Ovary (tissue), 9 donors: ENCODE results near the gene AIG1. TPM values are rescaled to one million over a fixed set of nuclear protein-coding genes. Genes with fewer than 3 reads are reported as not detected.

Source experiments
- DNase-seq, 5 donors: peaks; one replicate each; pipeline ENCODE4 v3.0.0-alpha.2; 2019 to 2020
- H3K27ac ChIP-seq, 2 donors: fragments of 200-600 bp; one replicate each; pipeline versions ENCODE4 v1.5.1 to v1.8.0; 2019 to 2022
- H3K27me3 ChIP-seq: fragments of 200-600 bp; one replicate; pipeline ENCODE4 v1.8.0; 2022
- H3K36me3 ChIP-seq: fragments of 200-600 bp; sonication (generic); one replicate; pipeline ENCODE4 v1.5.1; 2019
- H3K4me1 ChIP-seq: one replicate; pipeline ENCODE4 v1.8.1; 2013; ENCODE audit warnings: mild to moderate bottlenecking, moderate library complexity; ENCODE audit not compliant: insufficient read depth
- H3K4me3 ChIP-seq: fragments of 200-600 bp; sonication (generic); one replicate; pipeline ENCODE4 v1.5.1; 2017
- H3K9me3 ChIP-seq, 2 donors: fragments of 200-600 bp in 1 of 2; sonication (generic) in 1 of 2; one replicate each; pipeline versions ENCODE4 v1.5.1 to v1.8.1; 2013 to 2019; ENCODE audit warnings: mild to moderate bottlenecking in 1 of 2, moderate library complexity in 1 of 2
- CTCF ChIP-seq, 3 donors: fragments of 450-650 bp in 2 of 3; fragments of 200-600 bp in 1 of 3; IDR thresholded peaks; one replicate each; pipeline versions ENCODE4 v1.5.1 to v1.8.0; 2016 to 2022; ENCODE audit warnings: antibody characterized with exemption in 3 of 3, mild to moderate bottlenecking in 1 of 3
- EP300 ChIP-seq: sonication (generic); formaldehyde crosslinking; IDR thresholded peaks from one replicate; pipeline ENCODE4 v1.6.1; 2017; ENCODE audit warnings: antibody characterized with exemption
- POLR2A ChIP-seq: fragments of 450-650 bp; IDR thresholded peaks from one replicate; pipeline ENCODE4 v1.6.1; 2017; ENCODE audit warnings: antibody characterized with exemption, mild to moderate bottlenecking, moderate library complexity
- WGBS, 3 donors: extraction: QIAGEN DNeasy Blood & Tissue Kit in 1 of 3; methylation state at CpG; one replicate each; pipeline versions ENCODE4 v1.1.5 to v1.1.7; 2013 to 2017; 5-methylcytosine and 5-hydroxymethylcytosine counted together
- intact Hi-C, 4 donors: fragments of 100-400 bp; cut with DNase I; formaldehyde crosslinking; loops; one replicate each; pipeline versions ENCODE4 v1.11.0 to v1.15.1; 2022 to 2023
- polyA plus RNA-seq, 2 donors: library from polyadenylated mRNA; stranded (reverse); fragments of 200-250 nt in 1 of 2; fragments of 350-450 nt in 1 of 2; fragmentation: Illumina TruSeq in 1 of 2; extraction: RNeasy Lipid Tissue Mini Kit (QIAGEN cat#74804) in 1 of 2; gene quantifications; one replicate each; pipeline ENCODE4 v1.2.3, GENCODE V29; 2013 to 2014
- total RNA-seq, 7 donors: library from RNA; depleted of rRNA in 2 of 7; stranded (reverse); fragments of >200 nt in 2 of 7; fragmentation: NEBNext Ultra II Directional in 3 of 7; extraction: Animal tissue kit (Norgen Biotek cat#: 25700) in 3 of 7; gene quantifications; one replicate each; pipeline versions ENCODE4 v1.1.0 to v1.2.4, GENCODE V29; 2016 to 2023
- donor health status: DM: no; HTN: no; CAD: no; lungs with moderate emphysema.
- donor health status: DM: no; HTN: no; CAD: no.
- donor health status: Bipolar disorder and iron deficiency.
- donor health status: DM: yes; HTN: yes; CAD: no.
- donor health status: DM: no; HTN: no; CAD: no.
- donor health status: DM: yes; HTN: yes; CAD: no.

The AIG1 gene
- total and polyA plus RNA-seq, 9 donors = 27.8 to 91.0 (median 37.3) TPM

GRCh38 chr6:143092768-143093167, 32.1 kb downstream of the AIG1 start:
- Histone ChIP-seq H3K4me3 (no peak overlapping the region), H3K27ac (no peak overlapping the region), H3K36me3 (no peaks in the 10 kb centered on the region), H3K9me3 (no peaks in the 10 kb centered on the region), H3K27me3 (no peaks in the 10 kb centered on the region), H3K4me1 (peaks cover 2% of the 10 kb centered on the region)
- DNase-seq = no peak
- WGBS, 3 donors = 95 to 100% (median 98%) methylated on average over 2 of the region's 2 CpGs
- no peak for TF ChIP-seq CTCF (IDR thresholded peaks at IDR 0.05)
- TF ChIP-seq EP300 = no peak
- TF ChIP-seq POLR2A = no peak
- intact Hi-C loops = no loop called here

- DNase-seq = no peak
- Histone ChIP-seq H3K9me3 (no peaks in the 10 kb centered on the region), H3K27me3 (no peaks in the 10 kb centered on the region), H3K27ac (no peak overlapping the region), H3K4me1 (peaks cover 2% of the 10 kb centered on the region), H3K36me3 (no peaks in the 10 kb centered on the region), H3K4me3 (no peak overlapping the region)
- TF ChIP-seq EP300 = no peak
- no peak for TF ChIP-seq POLR2A
- WGBS, 3 donors = 58 to 82% (median 64%) methylated on average over 2 of the region's 2 CpGs
- intact Hi-C loops = no loop called here
These were observed 32.6 kb downstream of the AIG1 start for GRCh38 chr6:143093290-143093689.

GRCh38 chr6:143096403-143096802, 35.7 kb downstream of the AIG1 start:
- Histone ChIP-seq H3K4me3 (no peak overlapping the region), H3K27me3 (no peaks in the 10 kb centered on the region), H3K27ac (no peak overlapping the region), H3K4me1 (peaks cover 2% of the 10 kb centered on the region), H3K36me3 (no peaks in the 10 kb centered on the region), H3K9me3 (no peaks in the 10 kb centered on the region)
- no peak for TF ChIP-seq CTCF (IDR thresholded peaks at IDR 0.05)
- no peak for TF ChIP-seq EP300
- TF ChIP-seq POLR2A = no peak
- intact Hi-C loops = no loop called here
- 95 to 99% (median 98%) methylated on average over 2 of the region's 2 CpGs for WGBS, 3 donors
- DNase-seq = no peak

- Histone ChIP-seq H3K27me3 (no peaks in the 10 kb centered on the region), H3K4me3 (no peak overlapping the region), H3K36me3 (no peaks in the 10 kb centered on the region), H3K27ac (no peak overlapping the region), H3K4me1 (peaks cover 2% of the 10 kb centered on the region), H3K9me3 (no peaks in the 10 kb centered on the region)
- intact Hi-C loops = no loop called here
- no peak for DNase-seq
- no peak for TF ChIP-seq CTCF (IDR thresholded peaks at IDR 0.05)
- TF ChIP-seq POLR2A = no peak
- TF ChIP-seq EP300 = no peak
- 62 to 75% (median 66%) methylated on average over 6 of the region's 6 CpGs for WGBS, 3 donors
These were observed 36.6 kb downstream of the AIG1 start for GRCh38 chr6:143097224-143097795.

GRCh38 chr6:143098054-143098671, 37.5 kb downstream of the AIG1 start:
- Histone ChIP-seq H3K27ac (no peak overlapping the region), H3K9me3 (no peaks in the 10 kb centered on the region), H3K4me3 (no peak overlapping the region), H3K36me3 (no peaks in the 10 kb centered on the region), H3K27me3 (no peaks in the 10 kb centered on the region), H3K4me1 (peaks cover 2% of the 10 kb centered on the region)
- intact Hi-C loops = no loop called here
- 78 to 84% (median 80%) methylated on average over 2 of the region's 2 CpGs for WGBS, 3 donors
- DNase-seq = no peak
- no peak for TF ChIP-seq EP300
- TF ChIP-seq POLR2A = no peak
- no peak for TF ChIP-seq CTCF (IDR thresholded peaks at IDR 0.05)
